GM23338 (cell line): Measurements from ENCODE around the gene COL15A1. TPM values are rescaled to one million over a fixed set of nuclear protein-coding genes. Genes with fewer than 3 reads are reported as not detected.

Experiments
- ATAC-seq: fragments of 200-7000 bp; cut with Tn5 transposase; 3 replicates; pipeline ENCODE4 v1.9.1; 2020
- DNase-seq: peaks from one replicate; pipeline ENCODE4 v3.0.0-alpha.2; 2015; ENCODE audit warnings: low spot score
- H2AFZ ChIP-seq: fragments of 200-600 bp; sonication (generic); 2 replicates; pipeline ENCODE4 v1.8.0; 2016; ENCODE audit warnings: antibody characterized with exemption, mild to moderate bottlenecking, moderate library complexity
- H3F3A ChIP-seq: fragments of 200-600 bp; sonication (generic); replicated peaks from 2 replicates; pipeline ENCODE4 v1.8.0; 2017; ENCODE audit warnings: antibody characterized with exemption, mixed run types, low read depth
- H3K27ac ChIP-seq: fragments of 200-600 bp; sonication (generic); 2 replicates; pipeline ENCODE4 v1.6.1; 2016; ENCODE audit warnings: low read depth
- H3K27me3 ChIP-seq: fragments of 200-600 bp; sonication (generic); 2 replicates; pipeline ENCODE4 v1.8.0; 2016; ENCODE audit warnings: mild to moderate bottlenecking, mixed run types, moderate library complexity; ENCODE audit not compliant: insufficient read depth
- H3K36me3 ChIP-seq: fragments of 200-600 bp; sonication (generic); 2 replicates; pipeline ENCODE4 v1.8.0; 2016; ENCODE audit warnings: mild to moderate bottlenecking; ENCODE audit not compliant: insufficient read depth
- H3K4me1 ChIP-seq: fragments of 200-600 bp; sonication (generic); 2 replicates; pipeline ENCODE4 v1.8.0; 2016; ENCODE audit warnings: mild to moderate bottlenecking, moderate library complexity; ENCODE audit not compliant: insufficient read depth
- H3K4me2 ChIP-seq: fragments of 200-600 bp; sonication (generic); 2 replicates; pipeline ENCODE4 v1.7.1; 2017; ENCODE audit warnings: mixed run types
- H3K4me3 ChIP-seq: fragments of 200-600 bp; sonication (generic); 2 replicates; pipeline ENCODE4 v1.6.1; 2016; ENCODE audit warnings: mixed run types
- H3K79me2 ChIP-seq: fragments of 200-600 bp; sonication (generic); replicated peaks from 2 replicates; pipeline ENCODE4 v1.8.0; 2017; ENCODE audit warnings: mild to moderate bottlenecking; ENCODE audit not compliant: insufficient read depth
- H3K9me2 ChIP-seq: fragments of 200-600 bp; sonication (generic); 2 replicates; pipeline ENCODE4 v1.8.0; 2017; ENCODE audit not compliant: insufficient read depth
- H4K20me1 ChIP-seq: fragments of 200-600 bp; sonication (generic); replicated peaks from 2 replicates; pipeline ENCODE4 v1.8.0; 2017; ENCODE audit warnings: mild to moderate bottlenecking; ENCODE audit not compliant: insufficient read depth
- H3K27ac Mint-ChIP-seq: 2 replicates; pipeline ENCODE4 v1.8.0; 2020; ENCODE audit warnings: inconsistent platforms, mild to moderate bottlenecking, moderate library complexity, mixed read lengths
- H3K27me3 Mint-ChIP-seq: 3 replicates; pipeline ENCODE4 v1.8.0; 2022; ENCODE audit warnings: low read depth, mild to moderate bottlenecking, moderate library complexity, mixed read lengths, inconsistent platforms; ENCODE audit not compliant: insufficient read depth, poor library complexity
- H3K36me3 Mint-ChIP-seq: 3 replicates; pipeline ENCODE4 v1.8.0; 2021; ENCODE audit warnings: low read depth, mild to moderate bottlenecking, inconsistent platforms, moderate library complexity, mixed read lengths
- H3K4me1 Mint-ChIP-seq: 3 replicates; pipeline ENCODE4 v1.8.0; 2020; ENCODE audit warnings: mild to moderate bottlenecking, inconsistent platforms, mixed read lengths
- H3K4me3 Mint-ChIP-seq: 3 replicates; pipeline ENCODE4 v1.8.0; 2021; ENCODE audit warnings: moderate library complexity, mild to moderate bottlenecking, inconsistent platforms, mixed read lengths
- H3K9me3 Mint-ChIP-seq: 3 replicates; pipeline ENCODE4 v1.8.0; 2020; ENCODE audit warnings: moderate library complexity, mild to moderate bottlenecking, inconsistent platforms, mixed read lengths
- CREB1 ChIP-seq: fragments of 250-450 bp; sonication (Bioruptor Pico); IDR thresholded peaks from 2 replicates; pipeline ENCODE4 v1.5.0; 2020; ENCODE audit warnings: low read depth, mild to moderate bottlenecking, moderate library complexity
- CTCF ChIP-seq, 2 experiments: fragments of 200-600 bp in 1 of 2; sonication (generic) in 1 of 2; conservative IDR thresholded peaks; 2 replicates each; pipeline versions ENCODE4 v1.5.1 to v1.6.1; 2016 to 2017; ENCODE audit warnings: antibody characterized with exemption in 2 of 2, low read depth in 2 of 2, mild to moderate bottlenecking in 2 of 2, moderate library complexity in 1 of 2
- ETS1 ChIP-seq: IDR thresholded peaks from 2 replicates; pipeline ENCODE4 v1.6.1; 2016; ENCODE audit warnings: antibody characterized with exemption
- EZH2phosphoT487 ChIP-seq: fragments of 200-600 bp; sonication (generic); IDR thresholded peaks from one replicate; pipeline ENCODE4 v1.8.1; 2018; ENCODE audit warnings: antibody characterized with exemption; ENCODE audit not compliant: unreplicated experiment
- JUNB ChIP-seq: IDR thresholded peaks from one replicate; pipeline ENCODE4 v1.6.1; 2016; ENCODE audit warnings: antibody characterized with exemption; ENCODE audit not compliant: unreplicated experiment
- NANOG ChIP-seq: IDR thresholded peaks from 2 replicates; pipeline ENCODE4 v1.6.1; 2016; ENCODE audit warnings: antibody characterized with exemption, borderline replicate concordance
- POLR2AphosphoS5 ChIP-seq: IDR thresholded peaks from 2 replicates; pipeline ENCODE4 v1.6.1; 2016; ENCODE audit warnings: antibody characterized with exemption, low read depth
- STAT1 ChIP-seq: IDR thresholded peaks from one replicate; pipeline ENCODE4 v1.6.1; 2016; ENCODE audit warnings: antibody characterized with exemption; ENCODE audit not compliant: unreplicated experiment
- ZNF114 ChIP-seq: fragments of 250-450 bp; sonication (Bioruptor Pico); IDR thresholded peaks from 2 replicates; pipeline ENCODE4 v1.5.0; 2020; ENCODE audit warnings: mild to moderate bottlenecking, moderate library complexity
- ZNF331 ChIP-seq: fragments of 250-450 bp; sonication (Bioruptor Pico); IDR thresholded peaks from 2 replicates; pipeline ENCODE4 v1.5.0; 2020; ENCODE audit warnings: low read depth, mild to moderate bottlenecking, moderate library complexity
- ZNF462 ChIP-seq: fragments of 250-450 bp; sonication (Bioruptor Pico); IDR thresholded peaks from 2 replicates; pipeline ENCODE4 v1.5.0; 2020; ENCODE audit warnings: mild to moderate bottlenecking, moderate library complexity
- polyA plus RNA-seq: library from polyadenylated mRNA; unstranded; fragments of >200 nt; fragmentation: Nextera tagmentation; extraction: Ambion mirVana; gene quantifications from 2 replicates; pipeline ENCODE4 v1.2.1, GENCODE V29; 2016
- total RNA-seq: library from RNA; depleted of rRNA; stranded (reverse); fragments of >200 nt; shearing (Covaris generic); gene quantifications from 2 replicates; pipeline ENCODE4 v1.2.3, GENCODE V29; 2014

The COL15A1 gene
- total and polyA plus RNA-seq, 2 experiments from 2014 or later, result 0.17 to 0.18 TPM

- Histone ChIP-seq H4K20me1 (peaks cover 43% of the 10 kb centered on the region), H3K4me3 (no peak overlapping the region), H3K79me2 (peaks cover 100% of the 10 kb centered on the region), H3F3A (no peaks in the 10 kb centered on the region), H3K27ac (no peak overlapping the region), H3K4me1 (peaks cover 58% of the 10 kb centered on the region), H3K4me2 (peak overlapping the region; percentile 21; the same call in 1 of the 2 replicates), H3K9me2 (no peaks in the 10 kb centered on the region), H2AFZ (no peak overlapping the region), H3K27me3 (no peaks in the 10 kb centered on the region), H3K36me3 (no peaks in the 10 kb centered on the region)
- Mint-ChIP-seq H3K4me3 (no peak overlapping the region), H3K4me1 (peaks cover 63% of the 10 kb centered on the region), H3K36me3 (no peaks in the 10 kb centered on the region), H3K9me3 (no peaks in the 10 kb centered on the region; the same call in 2 of the 3 replicates), H3K27me3 (no peaks in the 10 kb centered on the region), H3K27ac (no peak overlapping the region)
- peak; percentile 61 for ATAC-seq
- DNase-seq, result peak; percentile 33
- TF ChIP-seq CREB1 (no peak), POLR2AphosphoS5 (no peak), NANOG (no peak), ZNF114 (CRISPR knock-in tag) (no peak), ZNF331 (CRISPR knock-in tag) (no peak), EZH2phosphoT487 (no peak), ETS1 (no peak)
Observed at GRCh38 chr9:99116003-99116411, 172.3 kb downstream of the COL15A1 start.

- Histone ChIP-seq H3K9me2 (no peaks in the 10 kb centered on the region), H3K36me3 (no peaks in the 10 kb centered on the region), H3K27ac (no peak overlapping the region), H3K27me3 (no peaks in the 10 kb centered on the region), H3F3A (no peaks in the 10 kb centered on the region), H3K79me2 (peaks cover 100% of the 10 kb centered on the region), H3K4me2 (no peak overlapping the region), H3K4me3 (no peak overlapping the region), H3K4me1 (peaks cover 34% of the 10 kb centered on the region), H4K20me1 (peaks cover 36% of the 10 kb centered on the region), H2AFZ (no peak overlapping the region)
- DNase-seq (no peak), ATAC-seq (no peak)
- Mint-ChIP-seq H3K36me3 (no peaks in the 10 kb centered on the region), H3K27me3 (no peaks in the 10 kb centered on the region), H3K4me3 (no peak overlapping the region), H3K27ac (peak overlapping the region; percentile 41), H3K4me1 (peaks cover 53% of the 10 kb centered on the region), H3K9me3 (no peaks in the 10 kb centered on the region)
- TF ChIP-seq EZH2phosphoT487, result no peak
- TF ChIP-seq ZNF114 (CRISPR knock-in tag), result no peak
- no peak for TF ChIP-seq JUNB
- TF ChIP-seq ZNF462 (CRISPR knock-in tag), result no peak
- TF ChIP-seq CTCF (conservative IDR thresholded peaks at IDR 0.05; ENCODE audit: low read depth in 2 of 2), result no peak
- no peak for TF ChIP-seq NANOG
- TF ChIP-seq STAT1, result no peak
- no peak for TF ChIP-seq CREB1
- TF ChIP-seq ZNF331 (CRISPR knock-in tag), result no peak
- no peak for TF ChIP-seq ETS1
Observed at GRCh38 chr9:99118782-99119466, 175.2 kb downstream of the COL15A1 start.
